Measurements from ENCODE around the gene NCOA7.

- TF ChIP-seq, protein P1, sequence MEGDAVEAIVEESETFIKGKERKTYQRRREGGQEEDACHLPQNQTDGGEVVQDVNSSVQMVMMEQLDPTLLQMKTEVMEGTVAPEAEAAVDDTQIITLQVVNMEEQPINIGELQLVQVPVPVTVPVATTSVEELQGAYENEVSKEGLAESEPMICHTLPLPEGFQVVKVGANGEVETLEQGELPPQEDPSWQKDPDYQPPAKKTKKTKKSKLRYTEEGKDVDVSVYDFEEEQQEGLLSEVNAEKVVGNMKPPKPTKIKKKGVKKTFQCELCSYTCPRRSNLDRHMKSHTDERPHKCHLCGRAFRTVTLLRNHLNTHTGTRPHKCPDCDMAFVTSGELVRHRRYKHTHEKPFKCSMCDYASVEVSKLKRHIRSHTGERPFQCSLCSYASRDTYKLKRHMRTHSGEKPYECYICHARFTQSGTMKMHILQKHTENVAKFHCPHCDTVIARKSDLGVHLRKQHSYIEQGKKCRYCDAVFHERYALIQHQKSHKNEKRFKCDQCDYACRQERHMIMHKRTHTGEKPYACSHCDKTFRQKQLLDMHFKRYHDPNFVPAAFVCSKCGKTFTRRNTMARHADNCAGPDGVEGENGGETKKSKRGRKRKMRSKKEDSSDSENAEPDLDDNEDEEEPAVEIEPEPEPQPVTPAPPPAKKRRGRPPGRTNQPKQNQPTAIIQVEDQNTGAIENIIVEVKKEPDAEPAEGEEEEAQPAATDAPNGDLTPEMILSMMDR (IDR thresholded peaks at IDR 0.05; ENCODE audit: low read depth, low read length): no peak
- no peak for TF ChIP-seq EZH2phosphoT487 (IDR thresholded peaks at IDR 0.05; ENCODE audit: low read depth)
Observed at GRCh38 chr6:125806813-125807212, 16.1 kb downstream of the NCOA7 start.

Data from OCI-LY3 (cell line).